ENCODE data around the gene LINGO4.
A peak's percentile ranks its signal among the peaks of the same experiment; 100 is the strongest.

Gene LINGO4

GRCh38 chr1:151816548-151817352, 11.5 kb upstream of the LINGO4 start:
- DNase-seq (ENCODE audit: low read depth) = peak; percentile 44
- H3K4me3 ChIP-seq (ENCODE audit: low read length) = no peak overlapping the region
- TF ChIP-seq CTCF (IDR thresholded peaks at IDR 0.05; ENCODE audit: insufficient read depth, low read depth, low read length, missing control alignments) = no peak

GRCh38 chr1:151815716-151816327, 10.6 kb upstream of the LINGO4 start:
- TF ChIP-seq CTCF (IDR thresholded peaks at IDR 0.05; ENCODE audit: insufficient read depth, low read depth, low read length, missing control alignments) = no peak
- DNase-seq (ENCODE audit: low read depth) = no peak
- no peak overlapping the region for H3K4me3 ChIP-seq (ENCODE audit: low read length)

- no peak for TF ChIP-seq CTCF (IDR thresholded peaks at IDR 0.05; ENCODE audit: insufficient read depth, low read depth, low read length, missing control alignments)
- no peak overlapping the region for H3K4me3 ChIP-seq (ENCODE audit: low read length)
- DNase-seq (ENCODE audit: low read depth) = no peak
Measured at GRCh38 chr1:151814971-151815545, 9.8 kb upstream of the LINGO4 start.

GRCh38 chr1:151814426-151814825, 9.2 kb upstream of the LINGO4 start:
- DNase-seq (ENCODE audit: low read depth) = no peak
- no peak overlapping the region for H3K4me3 ChIP-seq (ENCODE audit: low read length)
- TF ChIP-seq CTCF (IDR thresholded peaks at IDR 0.05; ENCODE audit: insufficient read depth, low read depth, low read length, missing control alignments) = no peak

GRCh38 chr1:151813271-151813977, 8.2 kb upstream of the LINGO4 start:
- no peak for TF ChIP-seq CTCF (IDR thresholded peaks at IDR 0.05; ENCODE audit: insufficient read depth, low read depth, low read length, missing control alignments)
- H3K4me3 ChIP-seq (ENCODE audit: low read length) = no peak overlapping the region
- no peak for DNase-seq (ENCODE audit: low read depth)

- no peak for TF ChIP-seq CTCF (IDR thresholded peaks at IDR 0.05; ENCODE audit: insufficient read depth, low read depth, low read length, missing control alignments)
- no peak for DNase-seq (ENCODE audit: low read depth)
- no peak overlapping the region for H3K4me3 ChIP-seq (ENCODE audit: low read length)
Measured at GRCh38 chr1:151811181-151811580, 6.0 kb upstream of the LINGO4 start.

Data from epithelial cell of esophagus (primary cell).